ENCODE measurements around the gene BRAF.

DNA sequence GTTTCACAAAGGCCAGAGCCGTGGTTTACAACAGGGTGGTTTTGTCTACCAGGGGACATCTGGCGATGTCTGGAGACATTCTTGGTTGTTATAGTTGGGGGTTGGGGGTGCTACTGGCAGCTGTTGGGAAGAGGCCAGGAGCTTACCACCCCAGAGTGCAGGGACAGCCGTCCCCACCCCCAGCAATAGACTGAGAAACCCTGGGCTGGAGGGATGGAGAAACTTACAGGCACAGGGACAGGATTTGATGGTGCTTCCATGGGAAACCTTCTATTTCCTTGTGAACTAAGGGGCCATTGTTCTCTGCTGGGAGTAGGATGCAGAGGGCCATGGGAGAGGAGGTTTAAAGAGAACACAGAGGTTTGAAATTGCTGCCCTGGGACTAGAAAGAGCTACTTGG lies 241.1 kb downstream of the BRAF start:
- TF ChIP-seq CTCF (IDR thresholded peaks at IDR 0.05; ENCODE audit: extremely low read depth in 1 of 2, insufficient read depth in 1 of 2, low read depth in 1 of 2, low read length in 2 of 2), result no peak
- TF ChIP-seq, protein P1, sequence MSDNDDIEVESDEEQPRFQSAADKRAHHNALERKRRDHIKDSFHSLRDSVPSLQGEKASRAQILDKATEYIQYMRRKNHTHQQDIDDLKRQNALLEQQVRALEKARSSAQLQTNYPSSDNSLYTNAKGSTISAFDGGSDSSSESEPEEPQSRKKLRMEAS (IDR thresholded peaks at IDR 0.05; ENCODE audit: insufficient read depth, insufficient read length), result no peak

Data from endothelial cell of umbilical vein (primary cell).